Natural killer cell (primary cell): Measurements from ENCODE around the gene CRYBA2. TPM values are rescaled to one million over a fixed set of nuclear protein-coding genes. Genes with fewer than 3 reads are reported as not detected.
A peak's percentile ranks its signal among the peaks of the same experiment; 100 is the strongest.

Experiments used
- ATAC-seq, 3 donors: fragments of 150-1000 bp in 2 of 3; fragments of 200-7000 bp in 1 of 3; cut with Tn5 transposase; 1 replicate in 1 of 3; 2 replicates in 2 of 3; pipeline ENCODE4 v1.10.0; 2021; ENCODE audit warnings: mild to moderate bottlenecking in 2 of 3, moderate library complexity in 2 of 3
- DNase-seq, 2 donors: peaks; one replicate each; pipeline versions ENCODE4 v3.0.0 to v3.0.0-alpha.2; 2013 to 2021; ENCODE audit warnings: mixed read lengths in 1 of 2
- H3K27ac ChIP-seq: one replicate; pipeline ENCODE4 v1.5.1; 2013; ENCODE audit warnings: mild to moderate bottlenecking, low read length
- H3K27me3 ChIP-seq: one replicate; pipeline ENCODE4 v1.6.1; 2013; ENCODE audit warnings: low read length; ENCODE audit not compliant: control insufficient read depth, insufficient read depth
- H3K36me3 ChIP-seq: one replicate; pipeline ENCODE4 v1.6.1; 2013; ENCODE audit warnings: low read length; ENCODE audit not compliant: control insufficient read depth, insufficient read depth
- H3K4me1 ChIP-seq: one replicate; pipeline ENCODE4 v1.6.1; 2013; ENCODE audit warnings: low read length; ENCODE audit not compliant: control insufficient read depth, insufficient read depth
- H3K4me3 ChIP-seq: one replicate; pipeline ENCODE4 v1.5.1; 2013; ENCODE audit warnings: low read length
- H3K9me3 ChIP-seq: one replicate; pipeline ENCODE4 v1.6.1; 2013; ENCODE audit warnings: low read length; ENCODE audit not compliant: control insufficient read depth, insufficient read depth
- H3K27ac Mint-ChIP-seq, 2 donors: one replicate each; pipeline ENCODE4 v1.8.0; 2022; ENCODE audit warnings: mild to moderate bottlenecking in 2 of 2, mixed read lengths in 2 of 2, moderate library complexity in 1 of 2
- H3K27me3 Mint-ChIP-seq, 2 donors: one replicate each; pipeline ENCODE4 v1.8.0; 2022; ENCODE audit warnings: low read depth in 2 of 2, mixed read lengths in 2 of 2
- H3K36me3 Mint-ChIP-seq: one replicate; pipeline ENCODE4 v1.8.0; 2022; ENCODE audit warnings: mixed read lengths
- H3K4me1 Mint-ChIP-seq, 2 donors: one replicate each; pipeline ENCODE4 v1.8.0; 2022; ENCODE audit warnings: mixed read lengths in 2 of 2
- H3K4me3 Mint-ChIP-seq: one replicate; pipeline ENCODE4 v1.8.0; 2022; ENCODE audit warnings: mild to moderate bottlenecking, moderate library complexity, mixed read lengths
- H3K9me3 Mint-ChIP-seq, 2 donors: one replicate each; pipeline ENCODE4 v1.8.0; 2022; ENCODE audit warnings: mixed read lengths in 2 of 2
- CTCF ChIP-seq: fragments of 200-600 bp; IDR thresholded peaks from one replicate; pipeline ENCODE4 v1.8.0; 2022; ENCODE audit warnings: antibody characterized with exemption
- WGBS: methylation state at CpG from one replicate; pipeline ENCODE4 v1.1.7; 2013; ENCODE audit warnings: missing lambda C conversion rate; ENCODE audit not compliant: insufficient coverage; 5-methylcytosine and 5-hydroxymethylcytosine counted together
- intact Hi-C: fragments of 100-400 bp; cut with micrococcal nuclease; formaldehyde crosslinking; loops from one replicate; pipeline ENCODE4 v1.14.2; 2022
- total RNA-seq, 4 donors: library from RNA; stranded (reverse); fragments of 120-200 nt in 1 of 4; gene quantifications; one replicate each; pipeline versions ENCODE4 v1.2.3 to v1.2.4, GENCODE V29; 2013 to 2022

CRYBA2 gene
- total RNA-seq, 3 donors from 2014 or later (not counting 1 experiment from before 2014, with no cell fraction given) = not detected

GRCh38 chr2:219028996-219029828 lies 36.0 kb upstream of the CRYBA2 start:
- no peak overlapping the region for H3K4me3 ChIP-seq
- no peaks in the 10 kb centered on the region for H3K36me3 ChIP-seq
- Mint-ChIP-seq H3K4me1 (no peaks in the 10 kb centered on the region), H3K4me3 (no peak overlapping the region), H3K9me3 (no peaks in the 10 kb centered on the region), H3K27me3 (peaks cover 13 to 17% of the 10 kb centered on the region in 2 donors), H3K36me3 (no peaks in the 10 kb centered on the region), H3K27ac (no peak overlapping the region)
- TF ChIP-seq CTCF = no peak
- no peaks in the 10 kb centered on the region for H3K9me3 ChIP-seq
- no peaks in the 10 kb centered on the region for H3K27me3 ChIP-seq
- DNase-seq (no peak), ATAC-seq (peak in 2 of 3 donors; percentile 8 to 32)
- 78% methylated on average over 12 of the region's 13 CpGs for WGBS
- H3K27ac ChIP-seq = no peak overlapping the region
- no peaks in the 10 kb centered on the region for H3K4me1 ChIP-seq
- intact Hi-C loops = loop anchor here (1.0 kb wide), 2 partner anchors 90 to 126 kb away; no protein-coding TSS in a partner anchor

DNA sequence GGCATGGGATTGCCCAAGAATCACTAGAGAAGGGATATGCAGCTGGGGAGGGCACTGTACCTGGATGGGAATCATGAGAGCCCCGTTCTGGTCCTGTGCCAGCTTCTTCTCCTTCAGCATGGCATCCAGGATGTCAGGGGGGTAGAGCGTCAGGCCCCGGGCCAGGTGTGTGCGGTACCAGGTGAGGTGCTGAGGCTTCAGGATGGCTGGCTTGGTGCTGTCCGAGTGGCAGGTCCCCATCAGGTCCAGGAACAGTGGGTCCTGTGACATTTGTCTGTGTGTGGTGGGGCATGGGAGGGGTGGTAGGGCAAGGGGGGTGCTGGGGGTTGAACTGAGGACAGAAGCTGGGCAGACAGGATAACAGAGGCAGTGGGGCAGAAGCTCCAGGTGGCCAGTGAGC lies 34.9 kb upstream of the CRYBA2 start:
- WGBS = 81% methylated on average over 5 of the region's 5 CpGs
- Histone ChIP-seq H3K4me3 (no peak overlapping the region), H3K9me3 (no peaks in the 10 kb centered on the region), H3K36me3 (no peaks in the 10 kb centered on the region), H3K4me1 (no peaks in the 10 kb centered on the region), H3K27me3 (no peaks in the 10 kb centered on the region), H3K27ac (no peak overlapping the region)
- H3K9me3 Mint-ChIP-seq = no peaks in the 10 kb centered on the region
- no peak for ATAC-seq
- no peak for DNase-seq
- no peak overlapping the region for H3K27ac Mint-ChIP-seq
- H3K4me3 Mint-ChIP-seq = no peak overlapping the region
- H3K36me3 Mint-ChIP-seq = no peaks in the 10 kb centered on the region
- intact Hi-C loops = no loop called here
- H3K4me1 Mint-ChIP-seq = no peaks in the 10 kb centered on the region
- H3K27me3 Mint-ChIP-seq = peaks cover 3 to 10% of the 10 kb centered on the region in 2 donors
- TF ChIP-seq CTCF = no peak

GRCh38 chr2:219027511-219028055 lies 34.4 kb upstream of the CRYBA2 start:
- 89% methylated on average over 22 of the region's 22 CpGs for WGBS
- Mint-ChIP-seq H3K4me1 (no peaks in the 10 kb centered on the region), H3K9me3 (no peaks in the 10 kb centered on the region), H3K27ac (no peak overlapping the region), H3K27me3 (peaks cover 0 to 7% of the 10 kb centered on the region in 2 donors), H3K4me3 (no peak overlapping the region), H3K36me3 (no peaks in the 10 kb centered on the region)
- ATAC-seq = no peak
- Histone ChIP-seq H3K9me3 (no peaks in the 10 kb centered on the region), H3K4me3 (no peak overlapping the region), H3K4me1 (no peaks in the 10 kb centered on the region), H3K36me3 (no peaks in the 10 kb centered on the region), H3K27me3 (no peaks in the 10 kb centered on the region), H3K27ac (no peak overlapping the region)
- DNase-seq = no peak
- intact Hi-C loops = no loop called here
- no peak for TF ChIP-seq CTCF
